ENCODE results near the gene TAS2R41. TPM values are rescaled to one million over a fixed set of nuclear protein-coding genes. Genes with fewer than 3 reads are reported as not detected.

Gene TAS2R41
- polyA plus RNA-seq, 1 experiment, result not detected

- no peak for TF ChIP-seq CTCF (IDR thresholded peaks at IDR 0.05; ENCODE audit: insufficient read depth, low read depth, low read length)
- CTCF ChIA-PET, result interaction anchor here (0.6 to 1.9 kb wide), 7 partner anchors 10 to 246 kb away, joined by 3 to 7 read pairs (median 4); no protein-coding TSS in a partner anchor
Measured at GRCh38 chr7:143504215-143504936, 26.7 kb downstream of the TAS2R41 start.

GRCh38 chr7:143504937-143505297 is 27.2 kb downstream of the TAS2R41 start:
- H3K27me3 ChIP-seq (ENCODE audit: control insufficient read depth, insufficient read depth, low read length), result no peaks in the 10 kb centered on the region
- TF ChIP-seq CTCF (IDR thresholded peaks at IDR 0.05; ENCODE audit: insufficient read depth, low read depth, low read length), result no peak
- H3K4me3 ChIP-seq (ENCODE audit: low read depth, low read length), result no peak overlapping the region
- no peak for DNase-seq (ENCODE audit: low read depth)
- ChIA-PET CTCF (interaction anchor here (1.1 to 1.9 kb wide), 6 partner anchors 11 to 124 kb away, joined by 3 to 7 read pairs (median 4); no protein-coding TSS in a partner anchor), POLR2A (no interaction called here)
- no peaks in the 10 kb centered on the region for H3K36me3 ChIP-seq (ENCODE audit: control insufficient read depth, insufficient read depth, low read length)

More at GRCh38 chr7:143504215-143504936, 26.7 kb downstream of the TAS2R41 start:
- Histone ChIP-seq H3K27me3 (ENCODE audit: control insufficient read depth, insufficient read depth, low read length) (no peaks in the 10 kb centered on the region), H3K4me3 (ENCODE audit: low read depth, low read length) (no peak overlapping the region), H3K36me3 (ENCODE audit: control insufficient read depth, insufficient read depth, low read length) (no peaks in the 10 kb centered on the region)
- DNase-seq (ENCODE audit: low read depth), result no peak
- POLR2A ChIA-PET, result no interaction called here

GRCh38 chr7:143505838-143506237 is 28.2 kb downstream of the TAS2R41 start:
- ChIA-PET POLR2A (no interaction called here), CTCF (interaction anchor here (0.7 to 1.4 kb wide), 2 partner anchors 12 to 14 kb away, joined by 3 to 4 read pairs; no protein-coding TSS in a partner anchor)
- DNase-seq (ENCODE audit: low read depth), result no peak
- Histone ChIP-seq H3K27me3 (ENCODE audit: control insufficient read depth, insufficient read depth, low read length) (no peaks in the 10 kb centered on the region), H3K4me3 (ENCODE audit: low read depth, low read length) (no peak overlapping the region), H3K36me3 (ENCODE audit: control insufficient read depth, insufficient read depth, low read length) (no peaks in the 10 kb centered on the region)
- no peak for TF ChIP-seq CTCF (IDR thresholded peaks at IDR 0.05; ENCODE audit: insufficient read depth, low read depth, low read length)

GRCh38 chr7:143507094-143507518 is 29.4 kb downstream of the TAS2R41 start:
- ChIA-PET POLR2A (no interaction called here), CTCF (interaction anchor here (1.0 to 1.4 kb wide), 3 partner anchors 12 to 99 kb away, joined by 3 to 4 read pairs (median 3); no protein-coding TSS in a partner anchor)
- TF ChIP-seq CTCF (IDR thresholded peaks at IDR 0.05; ENCODE audit: insufficient read depth, low read depth, low read length), result no peak
- H3K36me3 ChIP-seq (ENCODE audit: control insufficient read depth, insufficient read depth, low read length), result no peaks in the 10 kb centered on the region
- no peak overlapping the region for H3K4me3 ChIP-seq (ENCODE audit: low read depth, low read length)
- H3K27me3 ChIP-seq (ENCODE audit: control insufficient read depth, insufficient read depth, low read length), result no peaks in the 10 kb centered on the region
- DNase-seq (ENCODE audit: low read depth), result no peak

- no peaks in the 10 kb centered on the region for H3K36me3 ChIP-seq (ENCODE audit: control insufficient read depth, insufficient read depth, low read length)
- ChIA-PET POLR2A (no interaction called here), CTCF (interaction anchor here (1.4 kb wide), 1 partner anchor 14 kb away, joined by 4 read pairs; no protein-coding TSS in a partner anchor)
- no peaks in the 10 kb centered on the region for H3K27me3 ChIP-seq (ENCODE audit: control insufficient read depth, insufficient read depth, low read length)
- no peak for TF ChIP-seq CTCF (IDR thresholded peaks at IDR 0.05; ENCODE audit: insufficient read depth, low read depth, low read length)
- no peak overlapping the region for H3K4me3 ChIP-seq (ENCODE audit: low read depth, low read length)
- DNase-seq (ENCODE audit: low read depth), result no peak
Measured at GRCh38 chr7:143507534-143508055, 29.9 kb downstream of the TAS2R41 start.
